ENCODE results near the gene CCDC134.

GRCh38 chr22:41826021-41826420 is 25.5 kb downstream of the CCDC134 start:
- TF ChIP-seq CTCF (IDR thresholded peaks at IDR 0.05), result no peak
- TF ChIP-seq POLR2A (IDR thresholded peaks at IDR 0.05), result no peak
- TF ChIP-seq EP300 (IDR thresholded peaks at IDR 0.05), result no peak

All from ovary (tissue), 3 donors.